ENCODE data around the gene MTARC1. TPM values are rescaled to one million over a fixed set of nuclear protein-coding genes. Genes with fewer than 3 reads are reported as not detected.

Gene MTARC1
- polyA plus RNA-seq, 3 donors = 18.2 to 325 (median 136) TPM

DNA sequence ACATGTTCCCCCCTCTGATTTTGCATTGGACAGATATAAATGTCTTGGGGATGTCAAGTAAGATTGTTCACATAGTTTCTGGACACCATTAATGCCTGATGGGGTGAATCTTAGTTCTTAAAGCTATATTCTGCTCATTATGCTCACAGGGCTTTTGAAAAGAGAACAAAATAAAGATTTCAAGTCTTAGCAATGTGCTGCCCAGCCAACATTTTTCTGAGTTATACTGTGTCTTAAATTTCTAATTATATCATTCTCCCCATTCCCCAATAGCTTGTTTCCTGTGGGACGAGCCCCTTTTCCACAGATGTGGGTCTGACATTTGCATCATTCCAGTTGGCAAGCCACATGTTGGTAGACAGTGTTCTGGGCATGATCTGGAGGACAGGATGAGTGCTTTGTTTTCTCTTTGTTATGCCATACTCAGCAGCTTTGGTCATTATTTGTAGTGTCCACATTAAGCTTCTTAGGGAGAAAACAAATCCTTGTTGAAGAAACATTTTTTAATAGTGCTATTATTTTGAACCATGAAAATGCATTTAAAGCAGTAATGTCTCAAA lies 32.8 kb downstream of the MTARC1 start:
- 39 to 71% (median 45%) methylated on average over 1 of the region's 1 CpG for WGBS, 3 donors
- no peak overlapping the region for H3K27ac ChIP-seq (ENCODE audit: low read depth, low read length)

DNA sequence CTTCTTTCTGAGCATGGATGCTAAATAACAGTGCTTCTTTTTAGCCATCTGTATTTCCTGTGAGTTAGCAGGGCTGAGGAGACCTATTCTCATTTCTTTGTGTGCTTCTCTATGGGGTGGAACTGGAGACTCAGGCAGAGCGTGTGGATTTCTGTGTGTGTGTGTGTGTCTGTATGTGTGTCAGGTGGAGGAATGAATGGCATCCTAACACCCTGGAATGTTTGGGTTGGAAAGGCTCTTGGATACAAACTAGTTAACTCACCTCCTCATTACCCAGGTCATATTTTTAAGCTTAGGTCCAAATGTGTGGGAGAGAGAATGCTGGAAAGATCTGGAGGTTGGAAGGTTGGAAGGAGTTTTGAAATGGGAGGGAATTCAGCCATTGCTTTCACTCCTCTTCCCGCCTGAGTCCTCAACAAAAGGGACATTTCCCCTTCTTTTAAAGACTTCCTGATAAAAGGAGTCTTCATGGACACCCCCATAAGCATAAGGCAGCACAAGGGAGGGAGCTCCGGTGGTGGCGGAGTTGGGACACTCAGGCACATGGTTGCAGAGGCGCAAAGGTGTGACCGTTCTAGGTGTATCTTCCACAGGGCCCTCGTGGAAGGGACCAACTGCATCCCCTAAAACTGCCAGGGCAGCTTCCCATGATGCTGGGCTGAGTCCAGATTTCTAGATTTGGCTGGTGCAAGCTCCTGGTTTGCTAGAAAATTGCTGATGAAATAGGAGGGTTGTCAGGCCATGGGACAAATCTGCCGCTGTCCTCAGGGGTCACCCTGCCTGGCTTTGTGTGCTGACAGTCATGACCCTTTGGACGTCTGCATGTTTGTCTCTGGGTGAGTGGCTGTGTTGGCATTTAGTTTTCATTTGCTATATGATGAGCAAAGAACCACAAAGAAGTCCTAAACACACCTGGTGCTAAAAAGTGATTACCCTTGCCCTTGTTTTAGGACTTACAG lies 37.6 kb downstream of the MTARC1 start:
- WGBS, 3 donors = 76 to 91% (median 85%) methylated on average over 9 of the region's 9 CpGs

DNA sequence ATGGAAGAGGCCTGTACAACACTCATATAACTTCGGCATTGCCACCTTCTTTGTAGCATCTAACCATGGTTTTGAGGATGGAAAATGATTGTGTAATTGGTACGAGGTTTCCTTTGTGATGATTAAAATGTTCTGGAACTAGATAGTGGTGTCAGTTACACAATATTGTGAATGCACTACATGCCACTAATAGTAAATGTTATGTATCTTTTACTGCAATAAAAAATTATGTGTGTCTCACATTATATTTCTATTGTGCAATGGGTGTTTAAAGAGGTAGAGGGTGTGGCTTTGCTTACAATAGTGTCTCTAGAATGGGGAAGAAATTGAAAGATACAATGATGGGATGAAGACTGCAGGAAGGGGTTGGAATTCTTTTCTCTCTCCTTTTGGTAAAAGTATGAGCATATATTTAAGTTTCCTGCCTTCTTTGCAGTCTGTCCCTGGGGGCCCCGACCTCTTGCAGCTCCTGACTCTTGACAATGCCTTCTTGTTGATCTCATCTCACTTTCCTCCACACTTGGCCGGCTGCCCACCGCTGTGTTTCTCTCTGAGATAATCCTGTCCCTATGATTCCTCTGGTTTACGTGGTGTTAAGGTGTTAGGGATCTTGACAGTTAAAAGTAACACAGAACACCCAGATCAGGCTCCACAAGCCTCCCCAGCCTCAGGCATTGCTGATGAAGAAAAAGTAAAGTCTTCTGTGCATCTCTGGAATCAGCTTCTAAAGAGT lies 39.3 kb downstream of the MTARC1 start:
- no peak overlapping the region for H3K27ac ChIP-seq (ENCODE audit: low read depth, low read length)
- 51 to 61% (median 52%) methylated on average over 6 of the region's 6 CpGs for WGBS, 3 donors

More for the DNA sequence above, 37.6 kb downstream of the MTARC1 start:
- no peak overlapping the region for H3K27ac ChIP-seq (ENCODE audit: low read depth, low read length)

- WGBS, 3 donors = 92 to 97% (median 93%) methylated on average over 5 of the region's 5 CpGs
Measured at GRCh38 chr1:220826729-220827128, 40.0 kb downstream of the MTARC1 start.

GRCh38 chr1:220827445-220828178 lies 40.9 kb downstream of the MTARC1 start:
- no peak overlapping the region for H3K27ac ChIP-seq (ENCODE audit: low read depth, low read length)
- WGBS, 3 donors = 70 to 77% (median 72%) methylated on average over 4 of the region's 4 CpGs

More at GRCh38 chr1:220826729-220827128, 40.0 kb downstream of the MTARC1 start:
- no peak overlapping the region for H3K27ac ChIP-seq (ENCODE audit: low read depth, low read length)

- H3K27ac ChIP-seq (ENCODE audit: low read depth, low read length) = no peak overlapping the region
- 65 to 87% (median 83%) methylated on average over 4 of the region's 4 CpGs for WGBS, 3 donors
Measured at GRCh38 chr1:220828179-220828490, 41.4 kb downstream of the MTARC1 start.

DNA sequence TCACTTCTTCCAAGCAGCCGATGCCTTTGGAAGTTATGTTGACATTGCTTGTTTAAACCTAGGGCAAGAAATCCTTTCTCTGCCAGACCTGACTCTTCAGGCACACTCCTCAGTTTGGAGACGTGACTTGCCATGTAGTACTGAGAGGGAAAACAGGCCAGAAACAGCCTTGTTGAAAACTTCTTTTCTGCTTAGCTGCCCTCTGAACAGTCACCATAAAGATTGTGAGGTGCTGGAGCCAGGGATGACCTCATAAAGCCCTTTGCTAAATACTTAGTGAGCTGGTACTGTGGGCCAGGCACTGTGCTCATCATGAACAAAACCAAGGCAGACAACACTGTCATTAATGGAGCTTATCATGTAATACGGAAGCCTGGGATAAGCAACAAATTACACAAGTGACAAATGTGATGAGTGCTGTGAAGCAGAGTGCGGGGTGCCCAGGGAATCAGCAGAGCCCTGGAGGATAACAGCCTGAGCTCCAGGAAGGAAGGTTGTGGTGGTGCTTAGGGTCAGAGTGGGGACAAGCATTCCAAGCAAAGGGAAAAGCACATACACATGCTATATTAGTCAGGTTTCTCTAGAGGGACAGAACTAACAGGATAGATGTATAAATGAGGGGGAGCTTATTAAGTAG lies 42.4 kb downstream of the MTARC1 start:
- H3K27ac ChIP-seq (ENCODE audit: low read depth, low read length) = no peak overlapping the region
- 73 to 82% (median 78%) methylated on average over 4 of the region's 4 CpGs for WGBS, 3 donors

DNA sequence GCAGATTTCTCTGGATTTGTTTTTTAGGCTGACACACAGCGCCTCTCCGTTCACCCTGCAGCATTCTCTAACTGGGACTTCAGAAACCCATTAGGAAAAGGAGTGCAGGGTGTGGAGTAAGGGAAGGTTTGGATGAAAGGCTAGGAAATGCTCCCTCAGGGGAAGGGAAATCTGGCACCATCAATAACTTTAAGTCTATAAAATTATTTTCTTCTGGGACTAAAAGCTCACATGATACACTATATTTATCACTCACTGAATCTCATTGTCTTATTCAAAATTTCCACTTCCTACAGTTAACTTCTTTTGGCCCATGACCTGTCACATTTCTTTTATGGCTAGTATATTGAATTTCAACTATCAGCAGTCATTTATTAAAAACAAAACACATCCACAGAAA lies 46.7 kb downstream of the MTARC1 start:
- 64 to 82% (median 73%) methylated on average over 2 of the region's 2 CpGs for WGBS, 3 donors
- H3K27ac ChIP-seq (ENCODE audit: low read depth, low read length) = no peak overlapping the region

DNA sequence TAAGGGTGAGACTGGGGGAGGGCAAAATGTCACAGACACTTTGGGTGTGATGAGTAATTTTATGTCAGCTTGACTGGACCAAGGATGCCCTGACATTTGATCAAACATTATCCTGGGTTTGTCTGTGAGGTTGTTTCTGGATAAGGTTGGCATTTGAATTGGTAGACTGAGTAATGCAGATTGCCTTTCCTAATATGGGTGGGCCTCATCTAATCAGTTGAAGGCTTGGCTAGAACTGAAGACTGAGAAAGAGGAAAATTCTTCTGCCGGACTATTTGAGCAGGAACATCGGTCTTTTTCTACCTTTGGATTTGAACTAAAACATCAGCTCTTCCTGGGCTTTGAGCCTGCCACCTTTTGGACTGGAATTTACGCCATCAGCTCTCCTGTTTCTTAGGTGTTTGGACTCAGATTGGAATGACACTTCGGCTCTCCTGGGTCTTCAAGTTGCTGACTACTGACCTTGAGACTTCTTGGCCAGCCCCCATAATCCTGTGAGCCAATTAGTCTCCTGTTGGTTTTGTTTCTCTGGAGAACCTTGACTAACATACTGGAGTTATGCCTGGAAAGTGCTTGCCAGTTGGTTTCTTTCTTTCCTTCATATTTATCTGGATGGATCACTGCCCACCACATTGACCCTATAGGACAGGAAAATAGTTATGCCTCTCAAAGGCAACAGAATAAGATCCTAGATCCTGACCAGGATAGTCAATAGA lies 47.6 kb downstream of the MTARC1 start:
- no peak overlapping the region for H3K27ac ChIP-seq (ENCODE audit: low read depth, low read length)
- WGBS, 3 donors = 80 to 91% (median 90%) methylated on average over 4 of the region's 4 CpGs

Other genes with a start within 250 kb of the MTARC1 start
- 10 to 100 TPM; 12.3 to 38.3 (median 33.2) TPM for gene C1orf115, start 96.5 kb upstream of the MTARC1 start, polyA plus RNA-seq
- 10 to 100 TPM; 15.4 to 35.0 (median 20.8) TPM for gene MTARC2, start 38.6 kb upstream of the MTARC1 start, polyA plus RNA-seq
- gene HLX, start 92.5 kb downstream of the MTARC1 start, polyA plus RNA-seq = 10 to 100 TPM in 2 of 3 donors, 1 to 10 TPM in 1; 2.2 to 38.4 (median 21.1) TPM